BLaER1 treated with 17β-estradiol and CSF1 and Interleukin-3, amounts not matched to agents 10 nM and 100 nM (cell line): ENCODE results near the gene AUTS2.

ENCODE experiments used
- H3K27ac ChIP-seq, 11 experiments: shearing (Covaris generic); formaldehyde crosslinking; 2 replicates each; pipeline ENCODE4 v1.8.1; 2022
- H3K27me3 ChIP-seq, 11 experiments: shearing (Covaris generic); formaldehyde crosslinking; 2 replicates each; pipeline ENCODE4 v1.8.1; 2022
- H3K36me3 ChIP-seq, 11 experiments: shearing (Covaris generic); formaldehyde crosslinking; 2 replicates each; pipeline ENCODE4 v1.8.1; 2022
- H3K4me1 ChIP-seq, 10 experiments: shearing (Covaris generic); formaldehyde crosslinking; 2 replicates each; pipeline ENCODE4 v1.8.1; 2022
- H3K4me2 ChIP-seq, 11 experiments: shearing (Covaris generic); formaldehyde crosslinking; 2 replicates each; pipeline ENCODE4 v1.8.1; 2022
- H3K4me3 ChIP-seq, 10 experiments: shearing (Covaris generic); formaldehyde crosslinking; 2 replicates each; pipeline ENCODE4 v1.8.1; 2022
- H3K9ac ChIP-seq, 11 experiments: shearing (Covaris generic); formaldehyde crosslinking; 2 replicates each; pipeline ENCODE4 v1.8.1; 2022
- H3K9me3 ChIP-seq, 11 experiments: shearing (Covaris generic); formaldehyde crosslinking; replicated peaks in 1 of 11; 2 replicates each; pipeline ENCODE4 v1.8.1; 2022
- H4K20me1 ChIP-seq, 11 experiments: shearing (Covaris generic); formaldehyde crosslinking; 2 replicates each; pipeline ENCODE4 v1.8.1; 2022
- Cebpa-rat ChIP-seq, 11 experiments: shearing (Covaris generic); IDR thresholded peaks; 2 replicates each; pipeline ENCODE4 v1.8.1; 2022

Gene AUTS2

GRCh38 chr7:69598487-69599285 is 411 bp downstream of the AUTS2 start:
- Histone ChIP-seq H3K4me1 (peaks cover 35 to 52% (median 49%) of the 10 kb centered on the region in 10 experiments), H3K36me3 (no peaks in the 10 kb centered on the region), H3K27me3 (no peaks in the 10 kb centered on the region), H3K9me3 (no peaks in the 10 kb centered on the region), H3K27ac (peak overlapping the region; percentile 72 to 95 (median 86); a peak in 21 of 22 replicates), H3K4me2 (peak overlapping the region; percentile 75 to 97 (median 90)), H3K4me3 (peak overlapping the region; percentile 83 to 96 (median 93)), H3K9ac (peak overlapping the region; percentile 89 to 96 (median 93)), H4K20me1 (peaks cover 14 to 42% (median 35%) of the 10 kb centered on the region in 11 experiments; a peak in 20 of 22 replicates)
- TF ChIP-seq Cebpa-rat (IDR thresholded peaks at IDR 0.05), result no peak

- no peak for TF ChIP-seq Cebpa-rat (IDR thresholded peaks at IDR 0.05)
- no peaks in the 10 kb centered on the region for H3K36me3 ChIP-seq
- H3K27ac ChIP-seq, result peak overlapping the region; percentile 72 to 95 (median 86)
- H3K9me3 ChIP-seq, result no peaks in the 10 kb centered on the region
- peak overlapping the region; percentile 83 to 96 (median 93) for H3K4me3 ChIP-seq
- peak overlapping the region; percentile 75 to 97 (median 90) for H3K4me2 ChIP-seq
- peaks cover 42 to 59% (median 57%) of the 10 kb centered on the region in 10 experiments for H3K4me1 ChIP-seq
- peaks cover 21 to 49% (median 42%) of the 10 kb centered on the region in 11 experiments; a peak in 20 of 22 replicates for H4K20me1 ChIP-seq
- H3K27me3 ChIP-seq, result no peaks in the 10 kb centered on the region
- peak overlapping the region; percentile 89 to 96 (median 93) for H3K9ac ChIP-seq
These were observed 1.1 kb downstream of the AUTS2 start for GRCh38 chr7:69599286-69599954.

GRCh38 chr7:69599955-69600709 is 1.9 kb downstream of the AUTS2 start:
- TF ChIP-seq Cebpa-rat (IDR thresholded peaks at IDR 0.05), result no peak
- Histone ChIP-seq H3K4me1 (peaks cover 47 to 66% (median 64%) of the 10 kb centered on the region in 10 experiments), H3K36me3 (no peaks in the 10 kb centered on the region), H3K4me3 (peak overlapping the region; percentile 83 to 96 (median 93)), H3K9me3 (no peaks in the 10 kb centered on the region), H3K27me3 (no peaks in the 10 kb centered on the region), H3K4me2 (peak overlapping the region; percentile 75 to 97 (median 90)), H3K27ac (peak overlapping the region; percentile 72 to 95 (median 86)), H4K20me1 (peaks cover 27 to 56% (median 49%) of the 10 kb centered on the region in 11 experiments; a peak in 20 of 22 replicates), H3K9ac (peak overlapping the region; percentile 89 to 96 (median 93))

- no peak for TF ChIP-seq Cebpa-rat (IDR thresholded peaks at IDR 0.05)
- no peaks in the 10 kb centered on the region for H3K9me3 ChIP-seq
- H3K4me3 ChIP-seq, result peak overlapping the region; percentile 83 to 96 (median 93)
- peaks cover 47 to 71% (median 68%) of the 10 kb centered on the region in 10 experiments for H3K4me1 ChIP-seq
- H3K27ac ChIP-seq, result peak overlapping the region in 8 of 11 experiments; percentile 84 to 95 (median 90); a peak in 17 of 22 replicates
- peaks cover 33 to 64% (median 57%) of the 10 kb centered on the region in 11 experiments; a peak in 20 of 22 replicates for H4K20me1 ChIP-seq
- peak overlapping the region; percentile 89 to 96 (median 93) for H3K9ac ChIP-seq
- no peaks in the 10 kb centered on the region for H3K27me3 ChIP-seq
- H3K4me2 ChIP-seq, result peak overlapping the region; percentile 75 to 97 (median 90)
- no peaks in the 10 kb centered on the region for H3K36me3 ChIP-seq
These were observed 2.6 kb downstream of the AUTS2 start for GRCh38 chr7:69600710-69601519.

GRCh38 chr7:69602522-69602921 is 4.2 kb downstream of the AUTS2 start:
- no peak for TF ChIP-seq Cebpa-rat (IDR thresholded peaks at IDR 0.05)
- Histone ChIP-seq H3K4me3 (peak overlapping the region in 1 of 10 experiments; percentile 26; a peak in 2 of 20 replicates), H3K9ac (peak overlapping the region in 1 of 11 experiments; percentile 19; a peak in 2 of 22 replicates), H3K27me3 (no peaks in the 10 kb centered on the region), H4K20me1 (peaks cover 33 to 80% (median 73%) of the 10 kb centered on the region in 11 experiments; a peak in 20 of 22 replicates), H3K4me2 (peak overlapping the region; percentile 65 to 97 (median 90); a peak in 20 of 22 replicates), H3K4me1 (peaks cover 47 to 69% (median 59%) of the 10 kb centered on the region in 10 experiments), H3K27ac (0 out of 22 replicates have a peak overlapping the region, but pooled peaks of 1 of the 11 experiments have one; percentile 5), H3K36me3 (no peaks in the 10 kb centered on the region), H3K9me3 (no peaks in the 10 kb centered on the region)

- H3K4me1 ChIP-seq, result peaks cover 47 to 77% (median 59%) of the 10 kb centered on the region in 10 experiments
- H3K9me3 ChIP-seq, result no peaks in the 10 kb centered on the region
- no peaks in the 10 kb centered on the region for H3K36me3 ChIP-seq
- TF ChIP-seq Cebpa-rat (IDR thresholded peaks at IDR 0.05), result no peak
- peak overlapping the region; percentile 65 to 97 (median 90) for H3K4me2 ChIP-seq
- peak overlapping the region in 8 of 11 experiments; percentile 5 to 40 (median 24); a peak in 8 of 22 replicates for H3K27ac ChIP-seq
- H4K20me1 ChIP-seq, result peaks cover 35 to 88% (median 81%) of the 10 kb centered on the region in 11 experiments; a peak in 21 of 22 replicates
- no peaks in the 10 kb centered on the region for H3K27me3 ChIP-seq
- H3K9ac ChIP-seq, result peak overlapping the region in 2 of 11 experiments; percentile 3 to 19; a peak in 3 of 22 replicates
- no peak overlapping the region for H3K4me3 ChIP-seq
These were observed 5.1 kb downstream of the AUTS2 start for GRCh38 chr7:69603351-69603750.

- H3K4me2 ChIP-seq, result peak overlapping the region; percentile 65 to 97 (median 90)
- no peaks in the 10 kb centered on the region for H3K36me3 ChIP-seq
- H3K9ac ChIP-seq, result no peak overlapping the region; a peak in 1 of 22 replicates
- H4K20me1 ChIP-seq, result peaks cover 35 to 95% (median 87%) of the 10 kb centered on the region in 11 experiments; a peak in 21 of 22 replicates
- H3K9me3 ChIP-seq, result no peaks in the 10 kb centered on the region
- no peak for TF ChIP-seq Cebpa-rat (IDR thresholded peaks at IDR 0.05)
- peaks cover 47 to 83% (median 64%) of the 10 kb centered on the region in 10 experiments for H3K4me1 ChIP-seq
- no peak overlapping the region for H3K4me3 ChIP-seq
- peak overlapping the region in 8 of 11 experiments; percentile 5 to 40 (median 24); a peak in 8 of 22 replicates for H3K27ac ChIP-seq
- H3K27me3 ChIP-seq, result no peaks in the 10 kb centered on the region
These were observed 5.7 kb downstream of the AUTS2 start for GRCh38 chr7:69603937-69604494.
